GM03348 (cell line): ENCODE results near the gene NFIB.

Source experiments
- DNase-seq: peaks from one replicate; pipeline ENCODE4 v3.0.0; 2012; ENCODE audit warnings: low spot score

NFIB gene

DNA sequence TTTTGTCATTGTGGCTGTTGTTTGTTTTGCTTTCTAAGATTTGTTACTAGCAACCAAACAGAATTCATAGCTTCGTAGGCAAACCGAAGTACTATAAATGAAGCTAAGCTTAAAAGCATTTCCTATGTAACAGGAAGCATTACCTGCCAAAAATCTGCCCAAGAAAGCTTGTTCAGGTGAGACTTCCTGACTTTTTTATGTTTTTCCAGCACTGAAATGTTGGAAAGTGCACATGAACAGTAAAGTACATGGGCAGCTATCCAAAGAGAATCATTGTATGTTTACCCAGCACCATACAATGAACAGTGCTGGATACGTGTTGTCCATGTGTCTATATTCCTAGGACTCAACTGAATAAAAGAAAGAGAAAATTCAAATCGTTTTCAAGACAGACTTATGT, 247.1 kb downstream of the NFIB start:
- DNase-seq, result no peak

DNA sequence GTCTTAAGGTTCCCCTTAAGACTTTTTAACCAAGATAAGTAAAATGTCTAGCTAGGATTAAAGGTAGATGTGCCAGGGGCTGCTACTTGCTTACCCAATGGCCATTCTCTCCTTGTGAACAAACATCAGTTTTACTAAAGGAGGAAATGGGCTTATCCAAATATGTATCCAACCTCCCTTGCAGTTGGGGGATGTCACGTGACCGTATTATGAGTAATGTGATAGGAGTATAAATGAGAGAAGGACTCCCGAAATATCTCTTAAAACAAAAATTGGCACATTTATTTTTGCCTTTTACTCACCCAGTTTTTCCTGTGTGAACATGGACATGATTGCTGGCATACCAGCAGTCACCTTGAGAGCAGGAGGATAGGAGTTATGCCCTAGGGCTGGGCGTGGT, 247.9 kb downstream of the NFIB start:
- no peak for DNase-seq

GRCh38 chr9:14064940-14065339, 249.0 kb downstream of the NFIB start:
- DNase-seq, result no peak

DNA sequence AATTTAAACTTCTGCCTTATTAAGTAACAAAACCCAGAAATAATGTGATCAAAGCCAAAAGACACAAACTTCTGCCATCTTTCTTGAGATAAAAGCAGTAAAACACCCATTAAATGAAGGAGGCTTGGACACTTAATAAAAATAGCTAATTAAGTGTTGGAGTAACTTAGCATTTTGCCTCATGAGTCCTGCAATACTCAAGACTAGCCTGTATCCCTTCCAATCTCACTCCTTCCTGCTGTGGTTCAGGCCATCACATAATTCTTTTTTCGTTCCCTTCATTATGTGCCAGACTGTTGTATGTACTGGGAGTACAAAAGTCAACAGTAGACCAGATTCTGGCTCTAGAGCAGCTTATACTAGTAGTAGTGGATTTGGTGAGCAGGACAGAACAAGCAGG, 250.2 kb downstream of the NFIB start:
- no peak for DNase-seq

DNA sequence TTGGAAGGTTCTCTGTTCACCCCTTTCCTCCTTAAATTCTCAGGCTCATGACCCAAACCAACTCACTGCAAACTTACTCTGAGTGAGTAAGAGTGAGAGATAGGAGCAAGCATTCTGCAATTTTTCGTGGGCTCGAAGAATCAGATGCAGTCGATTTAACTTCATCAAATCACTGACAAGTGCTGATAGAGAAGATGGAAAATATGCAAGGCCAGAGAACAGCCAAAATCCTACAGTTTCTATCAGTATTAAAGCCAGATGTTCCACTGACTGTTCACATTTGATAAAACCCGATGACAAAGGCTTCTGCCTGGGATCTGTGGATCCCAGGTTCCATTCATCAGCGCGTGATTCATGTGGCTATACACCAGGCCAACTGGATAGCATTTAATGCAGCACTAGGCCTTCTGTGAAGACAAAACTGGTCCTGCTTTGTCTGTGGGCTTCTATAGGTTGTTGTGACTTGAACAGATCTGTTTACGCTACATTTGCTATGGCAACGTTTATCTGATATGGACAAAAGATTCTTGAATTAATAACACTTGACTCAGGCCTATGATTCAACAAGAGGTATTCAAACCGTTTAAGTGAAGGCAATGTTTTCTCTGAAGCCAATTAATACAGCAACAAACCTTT, 251.2 kb downstream of the NFIB start:
- peak; percentile 19 for DNase-seq

DNA sequence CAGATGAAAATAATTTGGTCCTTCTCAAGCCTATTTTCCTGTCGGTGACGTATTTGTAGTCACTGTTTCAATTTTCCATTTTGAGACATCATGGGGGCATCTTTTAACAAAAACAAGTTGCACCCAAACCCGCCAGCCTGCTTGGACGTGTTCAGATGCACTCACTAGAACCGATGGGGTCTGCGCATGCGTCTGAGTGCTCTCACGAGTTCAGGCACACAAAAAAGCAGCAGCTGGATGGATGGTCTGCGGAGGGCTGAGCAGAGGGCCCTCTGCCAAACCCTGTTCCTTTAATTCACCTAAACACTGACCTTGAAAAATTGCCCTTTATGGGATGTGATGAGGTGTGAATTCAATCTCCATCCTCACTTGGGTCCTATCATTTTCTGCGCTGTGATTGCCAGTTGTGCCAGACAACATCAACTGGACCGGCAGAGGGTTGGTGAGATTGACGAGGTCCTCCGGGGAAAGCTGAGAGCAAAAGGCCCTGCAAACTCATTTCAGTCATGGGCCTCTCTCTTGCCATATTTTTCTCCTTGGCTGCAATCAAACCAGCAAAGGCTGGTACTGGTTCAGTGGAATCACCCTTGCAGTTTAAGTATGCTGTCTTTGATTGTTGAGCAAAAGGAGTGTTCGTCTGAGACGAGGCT, 251.9 kb downstream of the NFIB start:
- no peak for DNase-seq

DNA sequence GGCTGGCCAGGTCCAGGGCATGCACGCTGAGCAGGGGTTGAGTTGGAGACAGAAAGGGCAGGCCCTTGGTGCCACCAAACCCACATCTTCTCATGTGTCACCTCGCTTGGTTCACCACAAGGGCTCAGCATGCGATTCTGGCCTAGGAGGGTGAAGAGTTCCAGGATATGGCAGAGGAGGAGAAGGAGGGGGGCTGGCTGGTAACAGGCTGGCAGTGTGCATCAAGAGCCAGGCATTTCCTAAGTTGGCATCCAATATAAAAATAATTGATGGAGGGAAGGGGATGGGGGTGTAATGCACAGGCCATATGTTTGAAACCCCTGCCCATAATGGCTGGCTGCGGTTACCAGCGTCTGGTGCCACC, 255.6 kb downstream of the NFIB start:
- no peak for DNase-seq

DNA sequence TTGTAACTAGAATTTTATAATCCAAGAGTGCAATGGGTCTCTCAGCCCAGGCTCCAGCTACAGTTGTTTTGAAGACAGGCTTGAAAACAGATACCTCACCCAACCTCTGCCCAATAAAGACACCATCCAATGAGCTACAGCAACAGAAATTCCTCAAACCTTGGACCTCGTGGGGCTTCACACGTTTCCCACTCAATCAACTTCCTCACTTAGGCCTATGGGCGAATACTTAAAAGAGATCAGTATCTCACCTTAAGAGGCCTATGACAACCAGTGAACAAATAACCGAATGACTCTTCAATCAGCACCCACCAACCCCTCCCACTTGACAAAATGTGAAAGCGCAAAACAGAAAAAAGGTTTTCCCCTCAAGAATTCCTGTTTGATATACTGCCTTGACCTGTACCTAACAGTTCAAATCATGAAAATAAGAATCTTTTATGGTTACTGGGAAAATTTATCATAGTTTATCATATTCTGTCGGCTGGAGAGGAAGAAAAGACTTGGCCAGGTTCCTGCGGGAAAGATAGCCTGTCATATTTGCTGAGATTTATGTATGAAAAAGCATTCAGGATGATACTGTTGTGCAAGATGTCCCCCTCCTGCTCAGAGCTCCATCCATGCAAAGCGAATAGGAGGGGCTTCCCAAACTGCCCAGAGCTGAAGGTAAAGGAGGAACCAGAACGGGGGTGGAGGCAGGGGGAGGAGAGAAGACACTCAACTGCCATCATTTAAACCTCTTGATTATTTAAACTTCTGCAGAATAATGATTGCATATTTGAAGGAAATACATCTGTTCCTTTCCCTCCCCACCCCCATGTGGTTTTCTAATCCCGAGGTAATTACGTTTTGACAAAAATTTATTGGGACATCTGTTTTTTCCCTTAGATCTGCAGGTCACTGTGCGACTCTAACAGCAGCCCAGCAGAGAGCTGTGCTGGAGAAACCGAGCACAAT, 256.3 kb downstream of the NFIB start:
- DNase-seq, result no peak

GRCh38 chr9:14056316-14056861, 257.6 kb downstream of the NFIB start:
- no peak for DNase-seq

DNA sequence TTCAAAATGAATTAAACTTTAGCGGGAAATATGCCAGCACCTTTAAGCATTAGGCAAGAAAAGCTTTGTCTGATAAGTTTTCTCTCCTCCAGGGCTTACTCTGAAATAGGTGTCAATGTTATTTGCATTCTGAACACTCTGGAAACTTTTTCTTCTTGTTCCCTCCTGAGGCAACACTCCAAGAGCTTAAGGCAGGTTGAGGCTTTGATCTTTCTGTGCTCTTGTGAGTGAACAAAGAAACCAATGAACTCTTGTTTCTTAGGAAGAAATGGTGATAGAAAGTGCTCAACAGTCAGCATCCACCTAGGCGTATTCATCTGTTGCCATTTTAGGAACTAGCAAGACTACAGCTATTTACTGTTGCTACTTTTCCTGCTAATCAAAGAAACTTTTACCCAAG, 259.8 kb downstream of the NFIB start:
- no peak for DNase-seq

GRCh38 chr9:14052359-14052758, 261.6 kb downstream of the NFIB start:
- no peak for DNase-seq

GRCh38 chr9:14051419-14051818, 262.5 kb downstream of the NFIB start:
- DNase-seq, result no peak

- DNase-seq, result no peak
Observed at GRCh38 chr9:14043483-14043882, 270.5 kb downstream of the NFIB start.

DNA sequence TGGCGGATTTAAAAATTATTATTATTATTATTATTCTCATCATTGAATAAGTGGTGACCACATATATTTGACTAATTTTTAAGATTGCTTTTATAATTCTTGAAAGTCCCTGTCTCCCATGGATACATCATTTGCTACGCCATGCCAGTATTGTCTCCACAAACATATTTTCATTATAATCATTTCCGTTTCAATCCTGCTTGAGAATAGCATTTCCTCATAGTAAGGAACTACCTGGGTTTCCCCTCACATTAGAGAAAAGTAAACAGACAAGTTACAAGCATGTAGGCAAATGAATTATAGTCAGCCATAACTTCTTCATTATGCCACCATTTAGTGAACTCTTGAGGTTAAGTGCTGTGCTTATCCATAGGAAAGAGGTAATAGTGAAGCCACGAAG, 276.6 kb downstream of the NFIB start:
- no peak for DNase-seq

GRCh38 chr9:14033067-14033466, 280.9 kb downstream of the NFIB start:
- DNase-seq, result no peak
